ENCODE measurements around the gene ANGPTL7.

The ANGPTL7 gene

DNA sequence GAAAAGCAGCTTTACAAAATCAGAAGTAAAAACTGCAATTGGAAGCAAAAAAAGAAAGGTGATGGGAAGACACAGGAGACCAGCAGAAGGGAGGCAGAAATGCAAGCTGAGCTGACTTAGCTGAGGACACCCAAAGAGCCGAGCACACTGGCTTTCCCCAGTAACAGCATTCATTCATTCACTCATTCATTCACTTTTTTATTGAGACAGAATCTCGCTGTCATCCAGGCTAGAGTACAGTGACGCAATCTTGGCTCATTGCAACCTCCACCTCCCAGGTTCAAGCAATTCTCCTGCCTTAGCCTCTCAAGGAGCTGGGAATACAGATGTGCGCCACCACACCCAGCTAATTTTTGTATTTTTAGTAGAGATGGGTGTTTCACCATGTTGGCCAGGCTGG, 8.2 kb downstream of the ANGPTL7 start:
- DNase-seq (ENCODE audit: low spot score): no peak
- TF ChIP-seq, protein P1, sequence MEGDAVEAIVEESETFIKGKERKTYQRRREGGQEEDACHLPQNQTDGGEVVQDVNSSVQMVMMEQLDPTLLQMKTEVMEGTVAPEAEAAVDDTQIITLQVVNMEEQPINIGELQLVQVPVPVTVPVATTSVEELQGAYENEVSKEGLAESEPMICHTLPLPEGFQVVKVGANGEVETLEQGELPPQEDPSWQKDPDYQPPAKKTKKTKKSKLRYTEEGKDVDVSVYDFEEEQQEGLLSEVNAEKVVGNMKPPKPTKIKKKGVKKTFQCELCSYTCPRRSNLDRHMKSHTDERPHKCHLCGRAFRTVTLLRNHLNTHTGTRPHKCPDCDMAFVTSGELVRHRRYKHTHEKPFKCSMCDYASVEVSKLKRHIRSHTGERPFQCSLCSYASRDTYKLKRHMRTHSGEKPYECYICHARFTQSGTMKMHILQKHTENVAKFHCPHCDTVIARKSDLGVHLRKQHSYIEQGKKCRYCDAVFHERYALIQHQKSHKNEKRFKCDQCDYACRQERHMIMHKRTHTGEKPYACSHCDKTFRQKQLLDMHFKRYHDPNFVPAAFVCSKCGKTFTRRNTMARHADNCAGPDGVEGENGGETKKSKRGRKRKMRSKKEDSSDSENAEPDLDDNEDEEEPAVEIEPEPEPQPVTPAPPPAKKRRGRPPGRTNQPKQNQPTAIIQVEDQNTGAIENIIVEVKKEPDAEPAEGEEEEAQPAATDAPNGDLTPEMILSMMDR (IDR thresholded peaks at IDR 0.05; ENCODE audit: borderline replicate concordance, control extremely low read depth, extremely low read depth, insufficient read depth, missing control alignments): no peak

DNA sequence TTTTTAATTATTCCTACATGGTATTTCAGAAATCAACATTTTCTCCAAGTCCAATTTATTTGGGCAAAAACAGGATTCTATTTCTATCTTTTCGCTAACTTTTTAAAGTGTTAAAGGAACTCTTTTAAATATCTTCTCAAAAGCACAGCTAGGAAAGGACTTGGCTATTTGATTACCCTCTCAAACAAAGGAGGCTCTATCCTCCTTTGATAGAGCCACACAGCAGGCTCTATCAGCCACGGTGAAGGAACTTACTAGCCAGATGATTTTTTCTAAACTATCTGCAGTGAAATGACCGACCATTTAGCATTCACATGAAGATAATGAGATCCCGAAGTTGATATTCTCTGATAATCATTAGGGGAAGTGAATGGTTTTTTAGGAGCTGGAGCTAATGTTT, 9.1 kb downstream of the ANGPTL7 start:
- in situ Hi-C loops (cut with MboI; ENCODE audit: low sequenced_read_pairs, unreplicated experiment): no loop called here
- DNase-seq (ENCODE audit: low spot score): no peak
- TF ChIP-seq, protein P1 (IDR thresholded peaks at IDR 0.05; ENCODE audit: borderline replicate concordance, control extremely low read depth, extremely low read depth, insufficient read depth, missing control alignments): no peak

More for the DNA sequence above, 8.2 kb downstream of the ANGPTL7 start:
- in situ Hi-C loops (cut with MboI; ENCODE audit: low sequenced_read_pairs, unreplicated experiment): no loop called here

DNA sequence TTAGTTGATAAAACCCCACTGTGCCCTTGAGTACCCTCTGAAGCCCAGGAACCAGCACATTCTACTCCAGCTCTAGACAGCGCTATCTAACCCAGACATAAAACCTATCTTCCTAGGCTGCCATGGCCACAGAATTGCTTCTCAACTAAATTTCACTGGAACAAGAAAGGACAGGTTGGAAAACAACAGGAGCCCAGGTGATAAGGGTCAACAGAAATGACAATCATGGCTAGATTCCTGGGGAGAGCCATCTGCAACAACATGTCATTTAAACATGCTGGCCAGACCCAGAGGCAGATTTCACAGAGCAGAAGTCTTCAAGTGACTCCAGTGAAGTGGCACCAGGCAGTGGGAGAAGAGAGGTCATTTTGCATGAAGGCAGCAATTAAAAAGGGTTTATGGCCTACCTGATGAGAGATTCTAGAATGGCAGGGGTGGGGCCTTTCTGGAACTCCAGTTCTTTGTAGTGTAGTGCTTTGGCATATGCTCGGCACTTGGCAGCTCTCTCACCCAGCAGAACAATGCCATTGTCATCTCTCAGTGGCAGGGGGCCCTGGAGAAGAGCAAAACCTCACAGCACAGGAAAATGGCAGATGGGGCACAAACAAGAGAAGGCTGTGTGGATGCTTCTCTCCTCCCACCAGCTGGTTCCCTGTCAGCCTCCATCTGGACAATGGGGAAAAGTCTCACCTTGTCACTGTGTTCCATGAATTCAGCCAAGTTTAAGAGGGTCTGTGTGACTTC, 9.9 kb downstream of the ANGPTL7 start:
- TF ChIP-seq, protein P1 (IDR thresholded peaks at IDR 0.05; ENCODE audit: borderline replicate concordance, control extremely low read depth, extremely low read depth, insufficient read depth, missing control alignments): no peak

DNA sequence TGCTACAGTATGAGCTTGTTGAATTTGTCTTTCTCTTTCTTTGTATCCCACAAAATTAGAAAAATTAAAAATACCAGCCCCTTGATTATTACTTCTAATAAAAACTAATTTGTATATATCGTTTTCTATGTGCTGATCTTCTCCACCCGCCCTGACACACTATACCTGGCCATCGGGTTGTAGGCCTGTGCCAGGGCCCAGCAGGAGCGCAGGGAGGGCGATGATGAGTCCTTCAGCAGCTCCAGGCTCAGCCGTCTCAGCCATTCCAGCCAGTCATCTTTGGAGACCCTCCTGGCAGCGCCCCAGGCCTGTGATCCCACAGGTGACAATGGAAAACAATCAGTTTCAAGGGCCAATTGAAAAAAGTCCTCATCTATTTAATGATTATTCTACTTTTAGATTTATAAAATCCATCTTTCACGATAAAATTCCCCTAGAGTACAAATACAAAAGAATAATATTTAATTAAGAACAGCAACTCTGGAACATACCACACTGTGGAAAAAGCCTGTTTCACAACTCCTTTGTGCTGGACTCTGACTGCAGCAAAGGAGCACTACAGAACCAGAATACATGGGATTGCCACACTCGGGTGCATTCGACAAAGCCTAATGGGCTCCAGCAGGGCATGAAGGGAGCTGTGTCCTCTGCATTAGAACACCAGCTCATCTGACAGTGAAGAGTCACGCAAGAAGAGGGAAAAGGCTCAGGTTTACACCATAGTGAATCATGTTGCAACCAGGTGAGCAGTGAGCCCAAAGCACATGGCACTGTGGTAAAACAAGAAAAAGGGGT, 15.4 kb downstream of the ANGPTL7 start:
- in situ Hi-C loops (cut with MboI; ENCODE audit: low sequenced_read_pairs, unreplicated experiment): no loop called here
- TF ChIP-seq, protein P1 (IDR thresholded peaks at IDR 0.05; ENCODE audit: borderline replicate concordance, control extremely low read depth, extremely low read depth, insufficient read depth, missing control alignments): no peak
- DNase-seq (ENCODE audit: low spot score): no peak

More for the DNA sequence above, 9.9 kb downstream of the ANGPTL7 start:
- in situ Hi-C loops (cut with MboI; ENCODE audit: low sequenced_read_pairs, unreplicated experiment): no loop called here
- no peak for DNase-seq (ENCODE audit: low spot score)

DNA sequence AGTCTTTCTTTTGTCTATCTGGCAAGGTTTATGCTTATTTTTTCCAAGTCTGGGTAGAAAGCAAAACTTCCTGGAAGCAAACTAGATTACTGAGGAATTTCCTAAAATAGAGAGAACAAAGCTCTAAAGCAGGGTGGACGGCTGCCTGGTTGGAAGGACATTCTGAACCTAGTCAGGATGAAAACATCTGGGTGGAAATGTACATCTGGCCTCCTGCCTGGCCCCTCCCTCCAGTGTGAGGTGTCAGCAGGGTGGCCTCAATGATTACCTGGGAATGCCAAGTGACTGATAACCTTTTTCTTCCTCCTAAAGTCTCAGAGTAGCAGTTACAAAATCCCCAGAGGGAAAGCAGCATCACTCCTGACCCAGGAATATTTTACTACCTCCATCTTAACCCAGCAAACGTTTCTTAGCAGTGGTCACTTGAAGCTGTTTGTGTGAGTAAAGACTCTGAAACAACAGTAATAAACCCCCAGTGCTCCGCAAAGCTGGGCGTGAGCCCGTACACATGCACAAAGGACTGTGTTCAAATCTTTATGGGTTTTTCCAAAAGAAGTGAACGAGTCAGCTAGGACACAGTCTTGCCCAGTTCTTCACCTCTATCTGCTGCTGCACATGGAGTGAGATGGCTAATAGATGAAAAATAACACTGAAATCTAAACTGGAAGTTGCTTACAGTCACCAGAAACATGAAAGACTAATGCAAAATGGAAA, 18.9 kb downstream of the ANGPTL7 start:
- TF ChIP-seq, protein P1 (IDR thresholded peaks at IDR 0.05; ENCODE audit: borderline replicate concordance, control extremely low read depth, extremely low read depth, insufficient read depth, missing control alignments): no peak
- DNase-seq (ENCODE audit: low spot score): no peak
- in situ Hi-C loops (cut with MboI; ENCODE audit: low sequenced_read_pairs, unreplicated experiment): no loop called here

DNA sequence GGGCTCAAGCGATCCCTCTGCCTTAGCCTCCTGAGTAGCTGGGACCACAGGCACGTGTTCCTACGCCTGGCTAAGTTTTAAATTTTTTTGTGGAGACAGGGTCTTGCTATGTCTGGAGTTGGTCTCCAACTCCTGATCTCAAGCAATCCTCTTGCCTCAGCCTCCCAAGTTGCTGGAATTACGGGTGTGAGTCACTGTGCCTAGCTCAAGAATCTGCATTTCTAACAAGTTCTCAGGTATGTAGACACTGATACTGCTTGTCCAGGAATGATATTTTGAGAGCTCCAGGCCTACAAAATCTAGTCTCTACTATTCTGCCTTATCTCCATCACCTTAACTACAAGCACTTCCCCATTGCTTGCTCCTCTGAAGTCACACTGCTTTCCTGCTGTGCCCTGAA, 22.3 kb downstream of the ANGPTL7 start:
- in situ Hi-C loops (cut with MboI; ENCODE audit: low sequenced_read_pairs, unreplicated experiment): no loop called here

More for the DNA sequence above, 22.3 kb downstream of the ANGPTL7 start:
- TF ChIP-seq, protein P1 (IDR thresholded peaks at IDR 0.05; ENCODE audit: borderline replicate concordance, control extremely low read depth, extremely low read depth, insufficient read depth, missing control alignments): no peak
- no peak for DNase-seq (ENCODE audit: low spot score)
